Peyer's patch (tissue), 4 donors: ENCODE data around the gene COLEC12.

ENCODE experiments used
- POLR2A ChIP-seq, 2 donors: fragments of 450-650 bp; IDR thresholded peaks; one replicate each; pipeline ENCODE4 v1.5.1; 2017; ENCODE audit warnings: antibody characterized with exemption in 2 of 2, mild to moderate bottlenecking in 2 of 2, moderate library complexity in 2 of 2
- TF ChIP-seq, protein P1 (sequence below), 6 experiments: fragments of 450-650 bp in 4 of 6; fragments of 200-600 bp in 2 of 6; sonication (generic) in 1 of 6; IDR thresholded peaks; one replicate each; pipeline ENCODE4 v1.5.1; 2017 to 2019; ENCODE audit warnings: antibody characterized with exemption in 6 of 6, mild to moderate bottlenecking in 3 of 6, moderate library complexity in 1 of 6

DNA sequence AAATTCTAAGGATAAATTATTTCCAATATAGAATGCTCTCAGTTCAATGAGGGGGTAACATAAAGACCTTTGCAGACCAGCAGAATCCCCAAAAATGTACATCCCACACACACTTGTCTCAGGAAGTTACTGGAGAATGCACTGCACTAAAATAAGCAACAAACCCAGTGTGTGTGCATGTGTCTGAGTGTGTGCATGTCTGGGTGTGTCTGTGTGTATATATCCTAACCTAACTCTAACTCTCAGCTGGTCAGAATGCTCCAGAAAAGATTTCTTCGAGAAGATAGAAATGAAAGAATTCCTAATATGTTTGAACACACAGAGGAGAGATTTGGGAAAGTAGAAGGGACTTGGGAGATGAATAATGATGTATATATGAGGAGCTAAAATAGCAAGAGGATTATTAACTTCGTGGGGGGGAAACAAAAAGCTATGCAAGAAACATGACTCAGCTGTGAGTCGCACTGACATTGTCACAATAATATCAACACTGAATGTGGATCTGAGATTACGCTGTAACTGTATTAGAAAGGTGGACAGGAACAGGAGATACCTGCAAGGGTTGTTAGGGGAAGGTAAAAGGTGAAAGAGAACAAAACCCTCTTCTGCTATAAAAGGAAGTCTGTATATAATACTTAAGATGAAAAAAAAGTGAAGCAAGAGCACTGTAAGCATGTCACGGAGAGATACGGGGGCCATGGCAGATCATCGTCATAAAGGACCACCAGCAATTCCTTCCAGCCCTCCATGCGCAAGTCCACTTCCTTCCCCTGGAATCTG lies 11.1 kb downstream of the COLEC12 start:
- TF ChIP-seq POLR2A (IDR thresholded peaks at IDR 0.05), result no peak
- TF ChIP-seq, protein P1, sequence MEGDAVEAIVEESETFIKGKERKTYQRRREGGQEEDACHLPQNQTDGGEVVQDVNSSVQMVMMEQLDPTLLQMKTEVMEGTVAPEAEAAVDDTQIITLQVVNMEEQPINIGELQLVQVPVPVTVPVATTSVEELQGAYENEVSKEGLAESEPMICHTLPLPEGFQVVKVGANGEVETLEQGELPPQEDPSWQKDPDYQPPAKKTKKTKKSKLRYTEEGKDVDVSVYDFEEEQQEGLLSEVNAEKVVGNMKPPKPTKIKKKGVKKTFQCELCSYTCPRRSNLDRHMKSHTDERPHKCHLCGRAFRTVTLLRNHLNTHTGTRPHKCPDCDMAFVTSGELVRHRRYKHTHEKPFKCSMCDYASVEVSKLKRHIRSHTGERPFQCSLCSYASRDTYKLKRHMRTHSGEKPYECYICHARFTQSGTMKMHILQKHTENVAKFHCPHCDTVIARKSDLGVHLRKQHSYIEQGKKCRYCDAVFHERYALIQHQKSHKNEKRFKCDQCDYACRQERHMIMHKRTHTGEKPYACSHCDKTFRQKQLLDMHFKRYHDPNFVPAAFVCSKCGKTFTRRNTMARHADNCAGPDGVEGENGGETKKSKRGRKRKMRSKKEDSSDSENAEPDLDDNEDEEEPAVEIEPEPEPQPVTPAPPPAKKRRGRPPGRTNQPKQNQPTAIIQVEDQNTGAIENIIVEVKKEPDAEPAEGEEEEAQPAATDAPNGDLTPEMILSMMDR (IDR thresholded peaks at IDR 0.05), result no peak
